DOHH2 (cell line): ENCODE measurements around the gene GPR27.

Experiments used
- EZH2phosphoT487 ChIP-seq: fragments of 200-600 bp; sonication (generic); IDR thresholded peaks from 2 replicates; pipeline ENCODE4 v1.6.1; 2017; ENCODE audit warnings: borderline replicate concordance, mild to moderate bottlenecking, antibody characterized with exemption, low read length, moderate library complexity, mixed read lengths
- TF ChIP-seq, protein P1 (sequence below): fragments of 200-600 bp; sonication (generic); IDR thresholded peaks from one replicate; pipeline ENCODE4 v1.5.1; 2014; ENCODE audit warnings: antibody characterized with exemption, mild to moderate bottlenecking, low read depth, low read length; ENCODE audit not compliant: poor library complexity, severe bottlenecking

DNA sequence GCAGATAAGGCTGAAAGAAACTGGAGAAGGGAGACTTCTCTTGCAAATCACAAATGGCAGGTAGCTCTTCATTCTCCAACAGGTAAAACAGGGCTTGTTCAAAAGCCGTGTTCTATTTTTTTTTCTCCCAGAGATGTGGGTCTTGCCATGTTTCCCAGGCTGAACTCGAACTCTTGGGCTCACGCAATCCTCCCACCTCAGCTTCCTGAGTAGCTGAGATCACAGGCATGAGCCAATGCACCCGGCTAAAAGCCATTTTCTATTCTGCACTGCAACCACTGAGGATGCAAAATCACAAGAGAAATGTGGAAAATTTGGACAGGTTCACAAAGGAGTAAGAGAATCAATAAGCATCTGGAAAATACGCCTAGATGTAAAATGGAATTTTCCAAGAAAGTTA is 48.0 kb upstream of the GPR27 start:
- TF ChIP-seq, protein P1, sequence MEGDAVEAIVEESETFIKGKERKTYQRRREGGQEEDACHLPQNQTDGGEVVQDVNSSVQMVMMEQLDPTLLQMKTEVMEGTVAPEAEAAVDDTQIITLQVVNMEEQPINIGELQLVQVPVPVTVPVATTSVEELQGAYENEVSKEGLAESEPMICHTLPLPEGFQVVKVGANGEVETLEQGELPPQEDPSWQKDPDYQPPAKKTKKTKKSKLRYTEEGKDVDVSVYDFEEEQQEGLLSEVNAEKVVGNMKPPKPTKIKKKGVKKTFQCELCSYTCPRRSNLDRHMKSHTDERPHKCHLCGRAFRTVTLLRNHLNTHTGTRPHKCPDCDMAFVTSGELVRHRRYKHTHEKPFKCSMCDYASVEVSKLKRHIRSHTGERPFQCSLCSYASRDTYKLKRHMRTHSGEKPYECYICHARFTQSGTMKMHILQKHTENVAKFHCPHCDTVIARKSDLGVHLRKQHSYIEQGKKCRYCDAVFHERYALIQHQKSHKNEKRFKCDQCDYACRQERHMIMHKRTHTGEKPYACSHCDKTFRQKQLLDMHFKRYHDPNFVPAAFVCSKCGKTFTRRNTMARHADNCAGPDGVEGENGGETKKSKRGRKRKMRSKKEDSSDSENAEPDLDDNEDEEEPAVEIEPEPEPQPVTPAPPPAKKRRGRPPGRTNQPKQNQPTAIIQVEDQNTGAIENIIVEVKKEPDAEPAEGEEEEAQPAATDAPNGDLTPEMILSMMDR = no peak
- TF ChIP-seq EZH2phosphoT487 = no peak
